ENCODE data around the gene OTC.

OTC gene

GRCh38 chrX:38357747-38358673, 5.6 kb downstream of the OTC start:
- no peak for DNase-seq (ENCODE audit: low spot score)

GRCh38 chrX:38363046-38363445, 10.6 kb downstream of the OTC start:
- DNase-seq (ENCODE audit: low spot score) = no peak

DNA sequence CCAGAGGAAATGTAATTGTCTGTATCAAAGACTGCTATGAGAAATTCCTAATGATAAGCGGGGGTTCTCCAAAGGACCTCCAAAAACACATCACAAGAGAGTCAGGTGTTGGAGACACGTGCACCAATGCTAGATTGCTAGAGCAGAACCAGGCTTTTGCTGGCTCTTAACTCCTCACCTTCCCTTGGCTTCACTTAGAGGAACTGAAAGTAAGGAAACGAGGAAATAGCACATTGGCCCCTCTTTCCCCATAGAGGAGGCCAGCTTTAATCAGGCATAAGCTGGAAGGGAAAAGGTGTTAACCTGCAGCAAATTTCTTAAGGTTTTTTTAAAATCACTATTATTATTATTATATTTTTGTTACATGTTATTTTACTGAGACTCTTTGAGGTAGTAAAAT, 13.6 kb downstream of the OTC start:
- DNase-seq (ENCODE audit: low spot score) = peak; percentile 43

- DNase-seq (ENCODE audit: low spot score) = no peak
Measured at GRCh38 chrX:38368774-38369173, 16.4 kb downstream of the OTC start.

GRCh38 chrX:38371641-38372040, 19.2 kb downstream of the OTC start:
- DNase-seq (ENCODE audit: low spot score) = no peak

DNA sequence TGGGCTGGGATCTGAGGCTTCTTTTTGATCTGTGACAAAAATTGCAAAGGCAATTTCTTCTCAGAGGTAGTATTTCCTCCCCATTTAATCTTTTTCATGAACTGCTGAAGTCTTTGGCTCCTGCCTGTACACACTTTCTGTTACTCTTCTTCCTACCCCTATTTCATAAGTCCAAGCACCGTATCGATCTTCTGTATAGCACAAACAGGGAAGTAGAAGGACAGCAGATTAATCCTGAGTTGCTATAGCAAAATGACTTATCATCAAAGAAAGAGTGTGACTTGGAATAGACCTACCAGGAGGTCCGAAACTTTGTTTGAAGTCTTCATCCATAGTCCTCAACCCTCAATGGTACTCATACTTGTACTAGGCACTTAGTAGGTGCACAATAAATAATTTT, 22.0 kb downstream of the OTC start:
- DNase-seq (ENCODE audit: low spot score) = no peak

- DNase-seq (ENCODE audit: low spot score) = peak; percentile 43
Measured at GRCh38 chrX:38375891-38376290, 23.5 kb downstream of the OTC start.

GRCh38 chrX:38376747-38377146, 24.3 kb downstream of the OTC start:
- no peak for DNase-seq (ENCODE audit: low spot score)

DNA sequence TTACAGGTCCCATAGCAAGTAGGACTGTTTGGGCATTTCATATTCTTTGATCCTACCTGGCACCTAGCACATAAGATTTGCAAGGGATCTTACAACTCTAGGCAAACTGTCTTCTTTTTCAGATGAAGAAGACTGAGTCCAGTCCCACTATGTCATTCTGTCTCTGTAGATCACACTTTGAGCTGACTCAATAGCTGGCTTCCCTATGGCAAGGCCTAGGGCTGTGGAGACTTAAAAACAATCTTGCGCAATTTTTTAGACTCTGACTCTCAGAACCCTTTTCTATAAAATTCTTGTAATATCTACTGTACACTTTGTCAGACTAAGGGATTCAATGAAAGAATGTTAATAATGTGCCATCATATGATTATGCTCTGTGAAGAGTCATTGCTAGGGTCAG, 26.7 kb downstream of the OTC start:
- no peak for DNase-seq (ENCODE audit: low spot score)

DNA sequence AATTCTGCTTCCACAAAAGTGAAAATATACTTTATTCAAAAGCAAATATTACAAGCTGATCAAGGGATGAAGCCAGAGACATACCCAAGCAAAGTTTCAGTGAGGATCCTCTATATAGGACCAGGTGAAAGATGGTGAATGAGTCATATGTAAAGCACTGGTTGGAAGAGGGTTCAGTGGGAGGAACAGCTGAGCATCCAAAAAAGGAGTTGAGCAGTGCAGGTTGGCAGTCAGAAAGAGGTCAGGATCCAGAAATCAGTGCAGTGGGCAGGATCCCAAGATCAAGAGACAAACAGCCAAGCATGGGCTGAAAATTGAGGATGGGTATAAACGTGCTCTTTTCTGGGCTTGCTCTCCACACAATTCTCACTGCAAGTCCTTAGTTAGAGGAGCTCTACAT, 30.3 kb downstream of the OTC start:
- DNase-seq (ENCODE audit: low spot score) = no peak

DNA sequence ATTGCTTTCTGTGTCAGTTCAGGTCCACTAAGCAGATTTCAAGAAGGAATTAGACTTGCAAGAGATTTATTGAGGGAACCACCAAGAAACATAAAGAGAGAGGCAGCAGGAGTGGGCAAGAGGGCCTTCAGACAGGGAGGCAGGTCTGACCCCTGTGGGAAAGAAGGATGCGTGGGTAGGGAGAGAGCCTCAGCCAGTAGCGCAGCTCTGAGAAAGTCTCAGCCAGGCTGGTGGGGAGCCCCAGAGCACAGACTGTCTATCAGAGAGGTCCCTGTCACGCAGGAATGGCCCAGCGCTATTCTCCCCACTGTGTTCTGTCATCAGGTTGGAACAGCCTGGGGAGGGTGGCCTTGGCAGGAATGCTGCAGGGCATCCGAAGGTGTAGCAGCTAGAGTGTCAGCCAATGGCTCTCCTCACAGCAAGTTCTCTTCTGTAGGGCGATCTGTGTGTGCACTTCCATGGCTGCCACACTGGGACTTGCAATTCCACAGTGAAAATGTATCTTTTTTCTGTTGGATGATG, 48.0 kb downstream of the OTC start:
- no peak for DNase-seq (ENCODE audit: low spot score)

DNA sequence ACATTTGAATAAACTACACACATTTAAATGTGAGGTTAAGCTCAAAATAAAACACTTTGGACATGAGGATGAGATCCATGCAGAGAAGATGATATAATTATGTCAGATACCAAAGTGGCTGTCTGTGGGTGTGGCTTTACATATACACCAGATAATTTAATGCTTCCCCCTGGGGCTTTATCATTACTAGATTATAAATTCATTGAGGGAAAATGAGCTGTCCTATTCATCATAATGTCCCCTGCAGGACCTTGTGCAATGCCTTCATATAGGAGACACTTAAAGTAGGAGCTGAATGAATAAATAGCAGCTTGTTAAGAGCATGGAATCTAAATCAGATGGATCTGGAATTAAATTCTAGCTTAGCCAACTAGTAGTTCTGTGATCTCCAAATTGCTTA, 49.7 kb downstream of the OTC start:
- no peak for DNase-seq (ENCODE audit: low spot score)

DNA sequence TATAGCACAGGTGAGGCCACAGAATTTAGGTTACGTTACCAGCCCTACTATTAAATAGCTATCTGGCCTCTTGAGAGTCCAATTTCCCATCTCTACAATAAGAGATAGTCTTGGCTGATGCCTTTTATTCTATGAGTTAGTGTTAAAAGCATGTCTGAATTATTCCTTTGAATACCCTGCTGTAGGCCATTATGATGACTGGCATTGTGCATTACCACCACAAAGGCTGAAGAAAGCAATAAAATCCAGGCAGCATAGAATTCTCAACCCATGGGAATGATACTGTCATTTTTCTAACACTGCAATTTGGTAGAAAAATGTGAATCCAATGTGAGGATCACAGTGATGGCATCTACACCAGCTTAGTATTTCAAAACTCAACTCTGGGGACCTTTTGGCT, 51.4 kb downstream of the OTC start:
- no peak for DNase-seq (ENCODE audit: low spot score)

GRCh38 chrX:38407126-38407525, 54.7 kb downstream of the OTC start:
- no peak for DNase-seq (ENCODE audit: low spot score)

DNA sequence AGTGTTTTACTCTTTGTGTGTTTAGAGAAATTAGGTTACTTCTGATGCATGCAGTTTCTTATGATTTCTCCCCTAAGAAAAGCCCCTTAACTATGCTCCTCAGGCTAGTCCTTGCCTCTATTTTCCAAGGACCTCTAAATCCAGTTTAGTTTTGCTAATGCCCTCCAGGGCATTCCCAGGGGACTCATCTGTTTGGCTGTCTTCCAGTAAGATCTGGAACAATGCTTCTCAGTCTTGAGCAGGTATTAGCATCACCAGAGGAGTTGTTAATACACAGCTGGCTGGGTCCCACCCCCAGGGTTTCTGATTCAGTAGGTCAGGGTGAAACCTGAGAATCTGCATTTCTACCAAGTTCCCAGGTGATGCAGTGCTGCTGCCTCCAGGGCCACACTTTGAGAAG, 56.9 kb downstream of the OTC start:
- no peak for DNase-seq (ENCODE audit: low spot score)

- peak; percentile 18 for DNase-seq (ENCODE audit: low spot score)
Measured at GRCh38 chrX:38426785-38427184, 74.4 kb downstream of the OTC start.

DNA sequence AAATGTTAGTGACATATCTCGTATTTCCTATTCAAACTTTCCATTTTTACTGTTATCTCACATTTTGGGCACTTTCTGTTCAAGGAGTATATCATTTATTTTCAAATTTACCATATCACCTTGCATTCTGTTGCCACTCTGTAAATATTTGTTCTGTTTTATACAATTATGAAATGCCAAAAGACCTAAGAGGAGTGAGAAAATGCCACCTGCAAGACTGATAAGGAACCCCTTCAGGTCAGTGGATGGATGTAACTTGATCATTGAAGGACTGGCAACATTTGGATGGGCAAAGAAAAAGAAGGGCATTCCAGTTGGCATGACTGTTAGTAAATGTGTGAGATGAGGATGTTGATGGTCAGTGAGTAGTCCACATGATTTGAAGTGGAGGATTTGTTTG, 79.1 kb downstream of the OTC start:
- no peak for DNase-seq (ENCODE audit: low spot score)

- DNase-seq (ENCODE audit: low spot score) = no peak
Measured at GRCh38 chrX:38435130-38435529, 82.7 kb downstream of the OTC start.

GRCh38 chrX:38437093-38437492, 84.7 kb downstream of the OTC start:
- DNase-seq (ENCODE audit: low spot score) = no peak

DNA sequence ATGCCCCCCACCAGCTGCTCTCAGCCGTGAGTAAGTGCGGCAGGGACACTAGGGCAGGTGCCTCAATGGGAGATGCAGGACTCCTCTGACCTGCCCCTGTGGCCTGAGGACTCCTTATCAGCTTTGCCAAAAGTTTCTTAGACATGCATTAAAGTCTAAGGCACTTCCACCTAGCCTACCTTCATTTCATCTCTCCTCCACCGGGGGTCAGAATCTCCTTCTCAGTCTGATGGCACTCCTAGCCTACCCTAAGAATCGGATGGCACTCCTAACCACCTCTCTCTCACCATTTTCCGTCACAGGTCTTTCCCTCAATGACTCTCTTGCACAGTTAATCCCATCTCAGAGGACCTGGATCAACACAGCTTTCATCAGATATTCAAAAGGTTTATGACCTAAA, 85.9 kb downstream of the OTC start:
- DNase-seq (ENCODE audit: low spot score) = no peak

GRCh38 chrX:38452603-38453002, 100.2 kb downstream of the OTC start:
- no peak for DNase-seq (ENCODE audit: low spot score)

- peak; percentile 10 for DNase-seq (ENCODE audit: low spot score)
Measured at GRCh38 chrX:38458071-38458470, 105.7 kb downstream of the OTC start.

DNA sequence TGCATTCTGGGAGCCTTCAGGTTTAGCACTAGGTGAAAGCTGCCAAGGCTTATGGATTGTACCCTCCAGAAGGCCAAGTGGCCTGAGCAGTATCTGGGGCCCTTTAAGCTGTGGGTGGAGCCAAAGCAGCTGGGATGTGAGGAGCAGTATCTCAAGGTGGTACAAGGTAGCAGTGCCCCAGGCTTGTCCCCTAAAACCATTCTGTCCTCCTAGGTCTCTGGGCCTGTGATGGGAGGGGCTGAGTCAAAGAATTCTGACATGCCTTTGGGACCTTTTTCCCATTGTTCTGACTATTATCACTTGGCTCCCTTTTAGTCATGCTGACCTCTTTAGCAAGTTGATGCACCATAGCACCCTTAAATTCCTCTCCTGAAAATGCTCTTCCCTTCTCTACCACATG, 109.9 kb downstream of the OTC start:
- DNase-seq (ENCODE audit: low spot score) = no peak

- DNase-seq (ENCODE audit: low spot score) = no peak
Measured at GRCh38 chrX:38465686-38466085, 113.3 kb downstream of the OTC start.

All from NAMALWA (cell line).